Right lung (tissue), 10 donors: Measurements from ENCODE around the gene GAS2L3. TPM values are rescaled to one million over a fixed set of nuclear protein-coding genes. Genes with fewer than 3 reads are reported as not detected.
"Not testable (repeated sequence)": the region's sequence is repeated elsewhere in the genome, so short reads cannot be mapped to it uniquely, and the experiment has no call there.

Source experiments
- DNase-seq, 2 donors: peaks; one replicate each; pipeline ENCODE4 v3.0.0-alpha.2; 2013
- long read RNA-seq, 8 donors: transcript quantifications; one replicate each; lab custom pipeline, GENCODE V29; 2026
- polyA plus RNA-seq, 5 donors: library from polyadenylated mRNA; unstranded; fragments of 120-200 nt; gene quantifications; one replicate each; pipeline versions ENCODE4 v1.2.1 to v1.2.3, GENCODE V29; 2013; ENCODE audit warnings: inconsistent platforms in 1 of 5, low replicate concordance in 1 of 5; ENCODE audit not compliant: insufficient read length in 5 of 5, insufficient read depth in 1 of 5

GAS2L3 gene
- 10 to 100 TPM; 11.7 to 41.6 (median 25.6) TPM for polyA plus RNA-seq
- long read RNA-seq, donor 1, partial matches to known transcripts: 0 of 3 reads
- long read RNA-seq, donor 1, other reads (novel, unspliced or antisense): 0 of 3 reads
- long read RNA-seq, donor 2, partial matches to known transcripts: 15 of 19 reads
- long read RNA-seq, donor 2, other reads (novel, unspliced or antisense): 0 of 19 reads
- long read RNA-seq, donor 3, partial matches to known transcripts: 14 of 14 reads
- long read RNA-seq, donor 3, other reads (novel, unspliced or antisense): 0 of 14 reads
- long read RNA-seq, donor 4, partial matches to known transcripts: 16 of 19 reads
- long read RNA-seq, donor 4, other reads (novel, unspliced or antisense): 0 of 19 reads
- long read RNA-seq, donor 5, partial matches to known transcripts: 9 of 10 reads
- long read RNA-seq, donor 5, other reads (novel, unspliced or antisense): 0 of 10 reads
- long read RNA-seq, donor 6, partial matches to known transcripts: 0 of 2 reads
- long read RNA-seq, donor 6, other reads (novel, unspliced or antisense): 0 of 2 reads
- long read RNA-seq, donor 7, partial matches to known transcripts: 17 of 18 reads
- long read RNA-seq, donor 7, other reads (novel, unspliced or antisense): 0 of 18 reads
- long read RNA-seq, donor 8: 0 reads

DNA sequence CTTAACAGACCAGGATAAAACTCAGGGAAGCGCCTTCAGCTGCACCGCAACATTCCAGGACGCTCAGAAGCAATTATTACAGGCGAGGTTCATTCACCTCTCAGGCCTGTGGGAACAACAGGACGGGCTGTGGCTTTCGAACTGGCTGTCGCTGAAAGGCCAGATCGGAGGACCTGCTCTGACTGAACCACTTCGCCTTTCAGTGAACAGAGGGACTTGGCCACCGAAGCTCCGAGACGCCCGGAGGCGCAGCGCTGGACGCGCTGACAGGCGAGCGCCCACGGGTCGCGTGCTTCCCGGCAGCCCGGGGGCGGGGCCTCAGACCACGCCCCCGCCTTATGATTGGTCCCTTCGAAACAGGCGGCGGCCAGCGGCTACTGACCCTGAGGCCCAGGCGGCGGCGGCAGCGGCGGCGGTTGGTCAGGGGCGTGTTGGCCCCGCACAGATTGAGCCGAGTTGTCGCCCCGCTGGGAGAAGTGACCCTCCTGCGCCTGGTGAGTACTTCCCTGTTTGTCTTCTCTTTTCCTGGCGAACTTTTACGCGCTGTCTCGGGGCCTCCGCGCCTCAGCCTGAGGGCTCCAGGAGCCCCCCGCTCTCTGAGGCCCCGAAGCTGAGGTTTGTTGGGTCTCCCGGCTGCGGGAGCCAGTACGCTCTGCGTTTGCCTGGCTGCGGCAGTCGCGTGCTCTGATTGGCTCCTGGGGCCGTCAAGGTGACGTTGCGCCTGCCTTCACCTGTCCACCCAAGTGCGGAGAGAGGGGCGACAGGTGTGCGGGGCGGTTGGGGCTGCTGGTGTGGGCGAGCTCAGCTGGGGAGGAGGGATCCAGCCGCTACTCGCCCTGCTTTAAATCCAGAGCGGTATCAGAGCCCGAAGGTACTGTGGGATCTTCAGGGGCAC lies at the start of gene GAS2L3:
TSS of gene GAS2L3 (plus strand) at position 393 of the 895 bp plus-strand sequence. CDS start 21,221 bp downstream, outside the sequence.
- peak; percentile 85 to 90 for DNase-seq

DNA sequence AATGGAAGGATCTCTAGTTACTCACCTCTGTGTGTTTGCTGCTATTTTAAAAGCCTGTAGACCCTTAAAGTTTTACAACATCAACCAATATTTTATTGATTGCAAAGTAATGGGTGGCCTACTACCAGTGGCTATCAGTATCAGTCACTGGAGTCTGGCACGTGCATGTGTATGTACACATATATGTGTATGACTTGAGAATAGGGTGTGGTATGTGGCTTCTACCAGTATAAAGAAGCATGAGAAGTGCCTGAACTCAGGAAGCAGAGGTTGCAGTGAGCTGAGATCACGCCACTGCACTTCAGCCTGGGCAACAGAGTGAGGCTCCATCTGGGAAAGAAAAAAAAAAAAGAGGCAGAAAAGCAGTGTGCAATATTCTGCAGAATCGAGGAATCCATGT lies 45.5 kb upstream of the GAS2L3 start:
- DNase-seq: no peak

DNA sequence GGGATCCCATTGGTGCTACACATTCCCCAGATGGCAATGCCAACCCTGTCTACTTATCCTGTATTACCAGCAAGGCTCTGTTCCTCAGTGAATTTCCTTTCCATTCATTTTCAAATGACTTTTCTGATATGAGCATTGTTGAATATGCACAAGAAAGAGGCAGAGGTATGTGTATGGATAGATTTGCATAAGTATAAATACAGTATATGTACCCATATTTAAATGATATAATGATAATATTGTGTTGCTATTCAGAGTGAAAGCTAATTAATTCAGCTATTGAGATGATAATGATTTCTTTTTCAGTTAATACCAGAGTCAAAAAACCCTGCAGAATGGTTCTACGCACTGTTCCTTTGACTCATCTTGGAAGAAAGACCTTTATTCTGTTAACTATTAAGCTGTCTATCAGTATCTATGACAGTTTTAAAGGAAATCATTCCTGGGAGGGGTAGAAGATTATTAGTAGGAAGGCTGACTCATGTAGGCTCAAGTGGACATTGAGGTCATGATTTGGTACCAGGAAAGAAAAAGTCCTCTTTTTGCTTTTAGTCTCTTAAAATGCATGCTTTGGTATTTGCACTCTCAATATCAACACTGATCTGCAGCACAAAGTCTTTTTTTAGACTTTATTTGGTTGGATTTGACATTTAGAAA lies 44.9 kb upstream of the GAS2L3 start:
- no peak for DNase-seq

DNA sequence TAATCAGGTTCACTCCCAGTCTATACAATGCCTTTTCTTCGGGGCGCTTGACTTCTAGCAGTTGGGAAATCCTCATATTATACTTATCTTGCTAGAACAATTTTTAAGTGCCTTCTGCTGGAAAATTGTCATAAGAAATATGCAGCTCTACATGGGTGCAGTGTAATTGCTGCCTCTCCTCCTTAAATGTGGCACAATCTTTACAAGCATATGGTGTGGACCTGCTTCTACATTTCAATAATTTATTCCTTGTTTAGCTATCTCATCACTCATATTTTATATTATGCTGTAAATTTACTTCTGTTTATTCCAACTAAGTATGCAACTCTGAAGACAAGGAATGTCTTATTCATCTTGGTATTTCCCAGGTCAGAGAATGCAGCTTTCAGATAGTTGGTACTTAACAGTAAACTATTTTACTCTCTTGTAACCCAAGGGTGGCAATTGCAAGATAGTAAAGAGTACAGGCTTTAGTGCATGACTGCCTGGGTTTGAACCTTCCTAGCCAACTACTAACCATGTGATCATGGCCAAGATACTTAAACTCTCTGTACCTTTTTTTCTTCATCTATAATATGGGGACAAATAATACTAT lies 43.6 kb upstream of the GAS2L3 start:
- DNase-seq: no peak

DNA sequence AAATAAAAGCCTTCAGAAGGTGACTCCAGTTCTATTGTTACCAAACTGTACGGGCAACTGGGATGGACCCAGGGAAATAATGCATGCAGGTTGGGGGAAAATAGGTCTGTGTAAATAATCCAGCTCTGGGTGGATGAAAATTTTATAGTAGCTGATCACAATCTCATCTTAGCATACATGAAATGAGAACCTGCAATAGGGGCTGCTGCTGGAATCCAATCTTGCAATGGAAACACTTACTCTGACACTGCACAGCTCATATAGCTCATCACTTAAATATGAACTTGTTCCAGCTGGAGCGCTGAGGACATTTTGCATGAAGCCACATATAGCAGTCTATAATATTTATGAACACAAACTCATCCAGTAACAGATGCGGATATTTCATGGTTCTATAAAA lies 40.1 kb upstream of the GAS2L3 start:
- no peak for DNase-seq

DNA sequence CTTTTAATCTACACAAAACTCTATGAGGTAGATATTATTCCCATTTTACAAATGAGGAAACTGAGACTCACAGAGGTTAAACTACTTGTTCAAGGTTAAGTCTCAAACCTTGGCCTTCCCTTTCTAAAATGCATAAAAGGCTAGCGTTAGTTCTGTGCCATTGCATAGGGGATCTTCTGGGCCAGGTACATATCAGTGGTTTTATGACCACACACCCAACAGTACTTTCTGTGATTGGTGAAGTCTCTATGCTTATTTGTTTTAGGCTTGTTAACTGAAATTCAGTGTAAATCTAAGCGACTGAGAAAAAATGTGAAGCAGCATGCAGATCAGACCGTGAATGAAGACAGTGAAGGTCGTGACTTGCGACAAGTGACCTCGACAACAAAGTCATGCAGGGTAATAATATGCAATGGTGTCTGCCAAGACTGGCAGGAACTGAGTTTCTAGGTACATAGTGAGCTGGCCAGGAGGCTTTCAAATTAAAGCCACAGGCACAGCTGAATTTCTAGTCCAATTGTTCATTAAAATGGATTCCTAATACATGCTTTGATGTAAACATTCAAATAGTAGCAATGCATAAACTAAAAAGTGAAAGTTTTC lies 38.8 kb upstream of the GAS2L3 start:
- DNase-seq: no peak

DNA sequence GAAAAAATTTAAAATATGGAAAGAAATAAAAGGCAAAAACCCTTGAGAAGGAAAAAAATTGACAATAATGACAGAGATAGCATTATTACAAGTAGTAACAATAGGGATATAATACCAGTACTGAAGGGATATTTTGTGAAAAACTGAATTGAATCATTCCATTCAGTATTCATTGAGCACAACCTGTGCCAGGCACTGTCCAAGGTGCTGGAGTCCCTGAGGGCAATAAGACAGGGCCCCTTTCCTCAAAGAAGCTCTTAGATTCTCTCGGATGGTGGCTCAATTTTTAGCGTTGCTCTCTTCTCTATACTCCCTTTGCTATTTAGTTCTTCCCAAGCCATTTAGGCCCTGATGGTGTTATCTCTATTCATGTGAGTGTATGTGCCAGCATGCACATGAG lies 34.3 kb upstream of the GAS2L3 start:
- peak; percentile 20 to 28 for DNase-seq

DNA sequence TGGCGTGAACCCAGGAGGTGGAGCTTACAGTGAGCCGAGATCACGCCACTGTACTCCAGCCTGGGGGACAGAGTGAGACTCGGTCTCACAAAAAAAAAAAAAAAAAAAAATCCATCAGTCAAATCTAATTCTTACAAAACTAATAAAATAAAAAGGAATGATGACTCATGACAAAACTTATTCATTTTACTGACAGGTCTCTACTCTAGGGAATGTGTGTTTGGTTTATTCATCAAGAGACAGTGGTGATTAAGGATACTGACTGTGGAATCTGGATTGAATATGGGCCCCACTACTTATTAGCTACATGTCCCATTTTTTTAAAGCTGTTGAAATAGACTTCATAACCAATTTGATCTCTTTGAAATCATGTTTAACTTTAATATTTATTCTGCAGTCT lies 29.3 kb upstream of the GAS2L3 start:
- no peak for DNase-seq

DNA sequence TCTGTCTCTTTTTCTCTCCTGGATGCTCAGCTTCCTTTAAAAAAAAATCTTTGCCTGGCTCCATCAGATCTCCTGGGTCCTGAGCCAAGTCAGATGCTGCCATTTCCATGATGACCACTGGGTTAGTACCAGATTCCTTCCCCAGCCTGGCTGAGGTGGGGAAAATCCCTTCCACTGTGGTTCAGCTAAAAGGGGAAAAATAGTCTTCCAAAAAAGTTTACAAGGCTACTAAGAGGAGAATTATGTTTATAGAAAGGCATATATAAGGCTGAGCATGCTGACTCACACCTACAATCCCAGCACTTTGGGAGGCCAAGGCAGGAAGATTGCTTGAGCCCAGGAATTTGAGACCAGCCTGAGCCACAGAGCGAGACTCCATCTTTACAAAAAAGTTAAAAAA lies 28.4 kb upstream of the GAS2L3 start:
- DNase-seq: no peak

DNA sequence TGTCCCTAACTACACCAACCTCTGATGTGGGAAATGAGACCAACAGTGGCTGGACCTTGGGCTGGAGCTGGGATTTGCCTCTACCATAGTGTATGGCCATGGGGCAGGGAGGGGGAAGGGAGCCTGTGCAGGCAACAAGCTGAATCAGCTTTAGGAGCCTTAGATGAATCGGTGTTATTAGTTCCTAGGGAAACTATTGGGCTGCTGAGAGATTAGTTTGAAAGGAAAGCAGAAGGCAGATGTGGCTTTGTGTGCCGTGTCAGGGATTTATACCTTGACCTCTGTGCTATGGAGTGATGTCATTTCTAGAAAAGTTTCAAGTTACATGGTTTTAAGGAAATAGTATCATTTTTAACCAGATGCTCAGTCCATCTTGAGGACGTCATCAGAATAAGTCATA lies 19.5 kb upstream of the GAS2L3 start:
- DNase-seq: no peak

DNA sequence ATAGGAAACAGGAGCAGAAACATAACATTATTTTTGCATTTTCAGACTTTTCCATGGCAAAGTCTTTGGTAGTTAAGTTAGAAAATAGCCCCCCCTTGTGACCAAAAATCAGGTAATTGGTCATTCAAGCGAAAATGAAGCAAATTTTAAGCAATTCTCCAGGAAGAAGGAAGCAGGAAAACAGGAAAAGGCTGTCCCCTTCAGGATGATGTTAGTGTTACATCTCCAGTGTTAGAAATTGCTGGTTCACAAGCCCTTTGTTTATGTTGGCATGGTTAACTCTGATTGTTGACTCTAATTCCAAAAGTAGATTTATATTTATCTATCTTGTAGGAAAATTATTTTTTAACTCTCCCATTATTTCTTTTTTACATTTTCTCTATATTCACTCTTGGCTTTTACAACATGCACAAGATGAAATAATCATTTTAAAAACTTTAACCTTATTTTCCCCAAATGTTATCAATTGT lies 18.8 kb upstream of the GAS2L3 start:
- peak; percentile 64 to 78 for DNase-seq

DNA sequence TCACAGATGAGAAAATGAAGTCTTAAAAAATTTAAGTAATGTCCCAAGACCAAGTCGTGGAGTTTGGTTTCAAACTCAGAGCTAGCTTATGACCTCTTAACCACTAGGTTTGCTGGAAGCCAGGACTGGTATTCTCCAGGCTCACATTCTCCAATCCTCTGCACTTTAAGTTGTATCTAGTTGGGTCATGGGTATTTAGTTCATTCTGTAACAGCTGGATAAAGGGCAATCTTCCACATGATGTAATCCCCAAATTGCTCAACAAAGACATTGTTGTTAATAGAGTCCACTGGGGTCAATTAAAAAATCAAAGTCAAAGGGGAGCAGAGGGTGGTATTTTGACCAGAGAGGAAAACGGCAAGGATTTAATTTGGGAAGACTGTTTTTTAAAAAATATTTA lies 17.8 kb upstream of the GAS2L3 start:
- DNase-seq: peak; percentile 41 to 64

DNA sequence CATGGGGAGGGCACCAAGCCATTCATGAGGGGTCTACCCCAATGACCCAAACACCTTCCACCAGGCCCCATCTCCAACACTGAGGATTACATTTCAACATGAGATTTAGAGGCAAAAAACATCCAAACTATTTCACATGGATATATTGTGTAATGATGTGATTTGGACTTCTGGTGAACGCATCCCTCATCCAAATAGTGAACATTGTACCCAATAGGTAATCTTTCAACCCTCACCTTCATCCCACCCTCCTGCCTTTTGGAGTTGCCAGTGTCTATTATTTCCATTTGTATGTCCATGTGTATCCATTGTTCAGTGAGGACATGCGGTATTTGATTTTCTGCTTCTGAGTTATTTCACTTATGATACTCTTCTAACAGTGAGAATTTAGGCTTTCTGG lies 16.1 kb upstream of the GAS2L3 start:
- no peak for DNase-seq

DNA sequence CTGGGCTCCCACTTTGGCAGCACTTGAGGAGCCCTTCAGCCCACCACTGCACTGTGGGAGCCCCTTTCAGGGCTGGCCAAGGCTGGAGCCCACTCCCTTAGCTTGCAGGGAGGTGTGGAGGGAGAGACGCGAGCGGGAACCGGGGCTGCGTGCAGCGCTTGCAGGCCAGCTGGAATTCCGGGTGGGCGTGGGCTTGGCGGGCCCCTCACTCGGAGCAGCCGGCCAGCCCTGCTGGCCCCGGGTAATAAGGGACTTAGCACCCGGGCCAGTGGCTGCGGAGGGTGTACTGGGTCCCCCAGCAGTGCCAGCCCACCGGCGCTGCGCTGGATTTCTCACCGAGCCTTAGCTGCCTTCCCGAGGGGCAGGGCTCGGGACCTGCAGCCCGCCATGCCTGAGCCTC lies 14.2 kb upstream of the GAS2L3 start:
- DNase-seq: not testable (repeated sequence)

DNA sequence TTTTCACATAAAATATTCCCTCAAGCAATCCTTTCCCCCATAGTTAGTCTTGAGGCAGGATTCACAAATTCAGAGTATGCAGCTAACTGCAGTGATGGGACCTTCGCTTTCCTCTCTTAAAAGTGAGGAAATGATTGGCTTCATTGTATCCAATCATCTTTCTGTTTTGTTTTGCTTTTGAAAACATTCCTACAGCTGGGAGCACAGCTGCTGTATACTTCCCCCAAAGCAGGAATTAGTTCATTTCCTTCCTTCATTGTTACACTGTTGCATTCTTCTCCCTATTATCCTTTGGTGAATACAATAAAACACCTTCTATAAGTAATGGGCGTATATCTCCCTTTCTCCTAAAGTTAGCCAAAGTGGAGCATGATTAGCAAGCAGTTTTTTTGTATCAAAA lies 9.4 kb upstream of the GAS2L3 start:
- peak; percentile 16 to 24 for DNase-seq

DNA sequence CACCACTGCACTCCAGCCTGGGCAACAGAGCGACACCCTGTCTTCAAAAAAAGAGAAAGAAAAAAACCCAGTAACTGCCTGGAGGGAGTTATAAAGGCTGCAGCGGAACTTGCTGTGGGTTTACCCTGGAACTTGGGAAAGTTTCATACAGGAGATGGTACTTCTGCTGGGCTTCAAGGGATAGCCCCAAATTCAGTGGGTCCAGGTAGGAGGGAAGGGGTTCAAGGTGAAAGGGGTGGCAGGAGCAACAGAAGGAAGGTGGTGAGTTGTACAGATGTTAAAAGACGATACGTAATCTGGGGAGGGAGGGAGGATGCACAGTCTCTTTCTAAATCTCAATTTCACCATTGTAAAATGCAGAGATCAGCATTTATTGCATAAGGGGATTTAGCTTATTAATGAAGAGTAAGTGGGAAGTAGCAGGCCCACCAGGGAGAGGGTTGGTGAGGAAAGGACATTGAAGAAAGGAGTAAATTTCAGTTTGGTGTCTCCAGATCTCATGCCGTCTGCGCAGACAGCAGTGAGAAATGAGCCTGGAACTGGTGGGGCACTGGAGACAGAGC lies 8.5 kb upstream of the GAS2L3 start:
- DNase-seq: no peak

DNA sequence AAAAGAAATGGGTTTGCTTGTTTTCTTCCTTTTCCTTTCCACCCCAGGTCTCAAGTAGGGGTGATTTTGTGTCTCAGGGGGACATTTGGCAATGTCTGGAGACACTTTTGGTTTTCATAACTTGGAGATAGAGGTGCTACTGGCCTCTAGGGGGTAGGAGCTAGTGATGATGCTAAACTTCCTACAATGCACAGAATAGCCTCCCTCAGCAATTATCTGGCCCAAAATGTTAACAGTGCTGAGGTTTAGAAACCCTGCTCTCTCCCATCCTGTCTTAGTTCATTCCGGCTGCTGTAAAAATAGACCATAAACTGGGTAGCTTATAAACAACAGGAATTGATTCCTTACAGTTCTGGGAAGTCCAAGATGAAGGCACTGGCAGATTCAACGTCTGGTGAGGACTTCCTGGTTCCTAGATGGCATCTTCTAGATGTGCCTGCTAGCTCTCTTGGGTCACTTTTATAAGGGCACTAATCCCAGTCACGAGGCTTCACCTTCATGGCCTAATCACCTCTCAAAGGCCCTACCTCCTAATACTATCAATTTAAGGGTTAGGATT lies 7.4 kb upstream of the GAS2L3 start:
- no peak for DNase-seq

DNA sequence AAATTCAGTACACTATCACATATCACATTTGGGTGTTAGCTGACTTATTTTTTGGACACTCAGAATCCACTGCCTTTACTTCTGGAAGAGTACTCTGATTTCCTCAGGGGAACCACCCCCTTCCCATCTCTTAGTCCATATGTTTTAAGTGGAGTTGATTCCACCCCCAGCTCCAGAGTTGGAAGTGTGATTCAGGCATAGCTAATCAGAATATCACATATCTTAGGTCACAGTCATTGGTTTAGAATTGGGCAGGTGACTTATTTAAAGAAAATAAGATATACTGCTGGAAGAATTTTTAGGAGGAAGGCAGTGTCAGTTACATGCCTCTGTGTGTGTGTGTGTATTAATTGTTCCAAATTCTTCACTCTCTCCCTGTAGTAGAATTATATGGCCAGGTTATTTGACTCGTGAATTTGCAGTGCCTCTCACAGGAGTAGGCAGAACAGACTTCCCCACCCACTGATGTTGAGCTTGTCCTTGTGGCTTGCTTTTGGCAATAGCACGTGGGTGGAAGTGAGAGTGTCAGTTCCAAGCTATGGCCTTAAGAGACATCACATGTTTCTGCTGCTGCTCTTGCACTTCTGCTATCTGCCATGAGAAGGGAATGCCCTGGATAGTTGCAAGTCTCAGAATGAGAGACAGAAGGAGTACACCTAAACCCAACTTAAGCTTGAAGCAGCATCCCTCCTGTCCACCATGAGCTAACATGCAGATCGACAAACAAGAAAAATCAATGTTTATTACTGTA lies 6.4 kb upstream of the GAS2L3 start:
- no peak for DNase-seq

DNA sequence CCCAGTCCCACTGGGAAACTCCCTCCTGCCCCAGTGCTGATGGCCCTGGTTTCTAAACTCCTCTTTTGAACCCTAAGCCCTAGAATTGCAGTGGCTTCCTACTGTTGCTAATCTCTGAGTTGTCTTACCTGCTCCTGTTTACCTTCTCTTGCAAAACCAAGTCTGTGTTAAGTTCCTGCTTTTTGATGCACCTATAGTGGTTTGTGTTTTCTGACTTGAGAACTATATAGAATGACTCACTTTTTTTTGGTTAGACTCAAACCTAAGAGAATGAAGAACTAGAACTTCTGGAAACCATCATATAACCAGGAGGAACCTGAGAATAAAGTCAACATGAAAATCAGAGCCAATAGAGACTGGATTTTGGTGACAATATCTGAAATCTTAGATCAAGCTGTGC lies 5.5 kb upstream of the GAS2L3 start:
- no peak for DNase-seq
